NCI-H1436 (cell line): ENCODE results near the gene ALG2.
"Not testable (repeated sequence)": the region's sequence is repeated elsewhere in the genome, so short reads cannot be mapped to it uniquely, and the experiment has no call there.

Experiments used
- DNase-seq: peaks from one replicate; lab custom pipeline; 2025; lab: John Stamatoyannopoulos, UW

The ALG2 gene

GRCh38 chr9:99237849-99238248 is 16.1 kb upstream of the ALG2 start:
- DNase-seq = not testable (repeated sequence)

DNA sequence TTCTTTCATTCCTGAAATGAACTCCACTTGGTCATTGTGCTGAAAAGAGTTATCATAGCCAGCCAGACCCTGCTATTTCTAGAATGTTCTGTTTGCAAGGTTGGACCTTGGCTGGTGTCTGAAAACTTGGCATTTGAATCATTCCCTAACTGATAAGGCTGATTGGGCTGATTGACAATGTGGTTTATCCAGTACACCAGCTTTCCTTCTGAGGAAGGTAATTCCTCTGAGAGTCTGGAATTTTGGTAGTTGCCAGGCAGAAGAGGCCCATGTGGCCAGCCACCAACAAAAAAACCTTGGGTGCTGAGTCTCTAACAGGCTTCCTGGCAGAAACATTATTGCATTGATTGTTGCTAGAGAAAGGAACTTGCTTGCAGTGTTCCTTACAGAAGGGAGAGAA is 15.6 kb upstream of the ALG2 start:
- DNase-seq = no peak

DNA sequence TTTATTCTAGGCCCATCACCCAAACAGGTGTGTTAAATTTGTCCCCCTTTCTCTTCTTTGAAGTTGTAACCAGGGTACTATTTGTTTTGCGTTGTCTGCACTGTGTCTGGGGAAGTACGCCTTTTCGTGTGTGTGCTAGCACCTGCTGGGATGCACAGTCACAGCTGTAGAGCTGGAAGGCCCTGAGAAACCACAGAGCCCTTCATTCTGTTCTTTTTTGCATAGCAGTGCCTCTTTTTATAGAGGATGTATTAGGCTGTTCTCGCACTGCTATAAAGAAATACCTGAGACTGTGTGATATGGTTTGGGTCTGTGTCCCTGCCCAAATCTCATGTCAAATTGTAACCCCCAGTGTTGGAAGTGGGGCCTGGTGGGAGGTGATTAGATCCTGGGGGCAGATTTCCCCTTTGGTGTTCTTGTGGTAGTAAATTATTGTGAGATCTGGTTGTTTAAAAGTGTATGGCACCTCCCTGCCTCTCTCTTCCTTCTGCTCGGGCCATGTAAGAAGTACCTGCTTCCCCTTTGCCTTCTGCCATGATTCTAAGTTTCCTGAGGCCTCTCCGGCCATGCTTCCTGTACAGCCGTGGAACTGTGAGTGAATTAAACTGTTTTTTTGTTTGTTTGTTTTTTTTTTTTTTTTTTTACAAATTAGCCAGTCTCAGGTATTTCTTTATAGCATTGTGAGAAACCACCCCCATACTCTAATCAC is 14.3 kb upstream of the ALG2 start:
- DNase-seq = no peak

- no peak for DNase-seq
Observed at GRCh38 chr9:99235069-99235468, 13.3 kb upstream of the ALG2 start.

GRCh38 chr9:99234618-99235017 is 12.9 kb upstream of the ALG2 start:
- no peak for DNase-seq

DNA sequence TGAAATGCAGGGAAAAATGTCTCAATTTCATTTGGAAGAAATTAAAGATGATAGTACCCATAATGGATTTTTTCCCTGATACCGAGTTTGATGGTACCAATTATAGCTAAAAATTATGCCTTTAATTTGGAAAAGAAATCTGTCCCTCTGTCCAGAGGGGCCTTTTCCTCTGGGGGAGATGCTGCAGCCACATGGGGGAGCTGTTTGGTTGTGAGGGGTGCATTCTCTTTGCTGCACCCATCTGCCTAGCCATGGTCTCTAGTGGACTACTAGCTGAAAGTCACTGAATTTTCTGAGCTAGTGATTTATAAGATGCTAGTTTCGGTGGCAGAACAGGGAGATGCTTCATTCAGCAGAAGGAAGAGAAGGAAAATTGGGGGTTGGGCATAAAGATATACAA is 10.0 kb upstream of the ALG2 start:
- DNase-seq = peak; percentile 4

DNA sequence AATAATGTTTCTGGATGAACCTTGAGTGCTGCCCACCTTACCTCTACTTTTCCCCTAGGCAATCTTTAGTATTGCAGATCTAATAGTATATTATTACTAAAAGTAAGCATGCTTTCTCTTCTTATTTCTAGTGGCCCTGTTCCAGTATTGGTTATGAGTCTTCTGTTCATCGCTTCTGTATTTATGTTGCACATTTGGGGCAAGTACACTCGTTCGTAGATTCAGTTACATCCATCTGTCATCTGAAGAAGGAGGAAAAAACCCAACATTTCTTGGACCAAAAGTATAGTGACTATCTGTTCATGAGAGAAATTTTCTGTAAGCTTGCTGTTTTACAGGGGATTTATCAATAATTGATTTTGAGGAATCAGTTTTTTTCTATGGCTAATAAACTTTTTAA is 8.5 kb upstream of the ALG2 start:
- no peak for DNase-seq

- DNase-seq = no peak
Observed at GRCh38 chr9:99226054-99226453, 4.3 kb upstream of the ALG2 start.

GRCh38 chr9:99224445-99224844 is 2.7 kb upstream of the ALG2 start:
- no peak for DNase-seq

- no peak for DNase-seq
Observed at GRCh38 chr9:99222416-99223270, 901 bp upstream of the ALG2 start.

DNA sequence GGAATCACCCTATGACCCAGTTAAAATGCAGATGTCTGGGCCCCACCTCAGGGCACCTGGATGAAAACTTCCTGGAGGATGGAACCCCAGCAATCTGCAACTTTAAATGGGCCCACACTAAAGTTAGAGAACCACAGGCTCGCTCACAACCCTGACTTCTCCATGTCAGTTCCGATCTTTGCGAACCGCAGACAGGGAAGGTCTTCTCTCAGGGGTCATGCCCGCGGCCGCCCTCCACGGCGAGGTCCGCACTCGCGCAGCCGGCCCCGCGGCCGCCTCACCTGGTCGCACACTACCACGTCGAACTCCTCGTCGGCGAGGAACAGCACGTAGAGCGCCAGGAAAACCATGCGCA is 499 bp downstream of the ALG2 start:
- DNase-seq = no peak

DNA sequence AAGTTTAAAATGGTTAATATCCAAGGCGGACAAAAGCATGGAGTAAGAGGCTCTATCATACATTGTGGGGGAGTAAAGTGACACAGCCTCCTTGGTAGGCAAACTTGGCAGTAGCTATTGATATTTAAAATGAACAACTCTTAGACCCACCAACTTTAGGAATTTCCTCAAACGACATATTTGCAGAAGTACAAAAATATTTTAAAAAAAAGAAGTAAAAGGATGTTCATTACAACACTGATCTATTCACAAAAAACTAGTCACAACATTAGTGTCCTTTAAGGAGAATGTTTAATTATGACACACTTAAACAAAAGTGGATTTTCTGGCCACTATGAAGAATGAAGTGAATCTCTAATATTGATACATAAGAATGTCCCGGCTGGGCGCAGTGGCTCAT is 1.7 kb downstream of the ALG2 start:
- DNase-seq = no peak

DNA sequence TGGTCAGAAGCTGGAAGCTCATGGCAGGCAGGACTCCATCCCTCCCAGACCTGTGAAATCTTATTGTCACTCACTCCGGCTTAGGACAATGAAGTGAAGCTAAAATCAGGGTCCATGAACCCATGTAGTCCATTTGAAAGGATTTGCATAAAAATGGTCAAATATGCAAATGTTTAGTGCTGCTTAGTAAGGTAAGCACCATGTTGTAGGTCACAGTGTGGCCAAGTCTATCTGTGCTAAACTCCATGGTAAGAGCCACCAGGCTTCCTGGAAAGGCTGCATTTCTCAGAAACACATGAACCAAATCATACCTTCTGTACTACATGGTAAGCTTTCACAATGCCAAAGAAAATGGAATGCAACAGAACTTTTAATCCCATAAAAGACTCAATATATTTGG is 5.7 kb downstream of the ALG2 start:
- no peak for DNase-seq

GRCh38 chr9:99213197-99213596 is 8.5 kb downstream of the ALG2 start:
- no peak for DNase-seq

GRCh38 chr9:99211746-99212145 is 10.0 kb downstream of the ALG2 start:
- no peak for DNase-seq

DNA sequence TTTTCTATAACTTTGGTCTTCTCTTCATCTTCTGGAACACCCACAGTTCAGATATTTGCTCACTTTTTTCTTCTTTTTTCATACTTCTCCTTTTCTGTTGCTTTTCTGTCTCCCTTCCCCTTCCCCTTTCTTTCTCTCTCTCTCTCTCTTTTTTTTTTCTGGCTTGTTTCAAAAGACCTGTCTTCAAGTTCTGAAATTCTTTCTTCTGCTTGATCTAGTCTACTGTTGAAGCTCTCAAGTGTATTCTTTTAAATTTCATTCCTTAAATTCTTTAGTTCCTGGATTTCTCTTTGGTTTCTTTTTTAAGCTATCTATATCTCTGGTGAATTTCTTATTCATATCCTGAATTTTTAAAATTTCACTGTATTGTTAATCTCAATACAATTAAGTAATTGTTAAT is 11.2 kb downstream of the ALG2 start:
- DNase-seq = no peak

GRCh38 chr9:99201603-99202002 is 20.1 kb downstream of the ALG2 start:
- no peak for DNase-seq

DNA sequence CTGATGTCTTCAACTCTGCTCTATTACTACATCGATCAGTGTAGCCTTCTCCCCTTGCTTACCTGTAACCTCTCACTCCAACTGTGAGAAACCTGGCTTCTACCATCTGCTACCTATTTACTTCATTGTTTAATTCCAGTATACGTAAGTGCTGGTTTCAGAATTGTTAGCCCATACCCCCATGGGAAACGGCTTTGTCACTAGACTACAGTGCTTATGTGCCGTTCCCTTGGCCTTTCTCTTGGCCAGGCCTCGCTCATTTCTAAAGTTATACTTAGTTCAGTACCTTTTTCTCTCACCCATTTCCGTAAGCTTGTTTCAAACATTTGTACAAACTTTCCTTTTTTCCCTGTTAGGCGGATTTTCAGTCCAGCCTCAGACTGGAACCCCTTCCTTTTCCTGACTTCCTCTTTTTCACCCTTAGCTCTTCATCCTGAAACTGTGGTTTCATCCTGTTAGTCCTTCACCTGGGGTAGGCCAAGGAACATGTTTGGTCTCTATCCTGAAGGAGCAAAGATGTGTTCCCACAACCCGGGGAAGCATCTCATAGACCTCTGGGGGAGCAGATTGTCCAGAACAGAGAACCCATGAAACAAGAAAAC is 21.7 kb downstream of the ALG2 start:
- DNase-seq = peak; percentile 54

DNA sequence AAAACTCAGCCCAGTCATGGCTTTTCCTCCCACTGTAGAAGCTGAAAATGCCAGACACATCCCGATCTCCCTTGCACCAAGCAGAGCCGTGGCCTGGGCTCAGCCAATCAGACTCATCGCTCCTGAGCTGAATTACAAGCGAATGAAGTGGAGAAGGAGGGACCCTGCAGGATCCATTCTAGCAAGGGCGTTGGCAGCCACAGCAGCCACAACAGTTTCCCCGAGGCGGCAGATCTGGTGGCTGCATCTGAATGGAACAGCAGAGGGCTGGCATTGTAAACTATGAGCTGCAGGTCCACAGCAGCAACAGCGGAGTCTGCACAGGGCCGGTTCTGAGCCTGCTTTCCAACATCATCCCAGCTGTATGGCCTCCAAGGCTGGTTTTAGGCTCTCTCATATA is 23.8 kb downstream of the ALG2 start:
- DNase-seq = no peak

- DNase-seq = no peak
Observed at GRCh38 chr9:99197124-99197630, 24.6 kb downstream of the ALG2 start.

DNA sequence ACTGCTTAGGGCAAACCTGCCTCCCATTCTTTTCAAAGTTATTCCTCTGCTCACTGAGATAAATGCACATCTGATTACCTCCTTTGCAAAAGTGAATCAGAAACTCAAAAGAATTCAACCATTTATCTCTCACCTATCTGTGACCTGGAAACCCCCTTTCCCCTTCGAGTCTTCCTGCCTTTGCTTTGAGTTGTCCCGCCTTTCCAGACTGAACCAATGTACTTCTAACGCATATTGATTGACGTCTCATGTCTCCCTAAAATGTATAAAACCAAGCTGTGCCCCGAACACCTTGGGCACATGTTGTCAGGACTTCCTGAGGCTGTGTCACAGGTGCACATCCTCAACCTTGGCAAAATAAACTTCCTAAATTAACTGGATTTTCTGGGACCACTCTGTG is 25.3 kb downstream of the ALG2 start:
- not testable (repeated sequence) for DNase-seq

GRCh38 chr9:99193466-99193821 is 28.3 kb downstream of the ALG2 start:
- no peak for DNase-seq

- no peak for DNase-seq
Observed at GRCh38 chr9:99192786-99193465, 28.8 kb downstream of the ALG2 start.
